ENCODE results near the gene TBX20.
"Not testable (repeated sequence)": the region's sequence is repeated elsewhere in the genome, so short reads cannot be mapped to it uniquely, and the experiment has no call there.

DNA sequence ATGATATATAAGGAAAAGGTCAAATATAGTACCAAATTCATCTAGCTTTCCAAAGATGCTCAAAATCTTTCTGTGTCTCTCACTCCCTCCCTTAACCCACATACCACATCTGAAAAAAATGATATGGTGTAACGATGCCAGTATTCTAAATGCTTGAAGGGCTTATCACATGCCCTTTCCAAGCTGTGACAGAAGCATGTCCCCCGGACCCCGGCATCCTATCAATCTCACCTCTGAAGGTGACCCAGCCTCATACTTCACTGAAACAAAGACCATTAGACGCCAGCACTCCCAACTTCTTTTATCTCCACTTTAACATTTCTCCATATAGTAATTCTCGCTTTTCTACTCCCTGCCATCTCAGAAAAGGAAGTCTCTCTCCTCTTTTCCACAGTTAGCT lies 68.9 kb downstream of the TBX20 start:
- TF ChIP-seq, protein P1, sequence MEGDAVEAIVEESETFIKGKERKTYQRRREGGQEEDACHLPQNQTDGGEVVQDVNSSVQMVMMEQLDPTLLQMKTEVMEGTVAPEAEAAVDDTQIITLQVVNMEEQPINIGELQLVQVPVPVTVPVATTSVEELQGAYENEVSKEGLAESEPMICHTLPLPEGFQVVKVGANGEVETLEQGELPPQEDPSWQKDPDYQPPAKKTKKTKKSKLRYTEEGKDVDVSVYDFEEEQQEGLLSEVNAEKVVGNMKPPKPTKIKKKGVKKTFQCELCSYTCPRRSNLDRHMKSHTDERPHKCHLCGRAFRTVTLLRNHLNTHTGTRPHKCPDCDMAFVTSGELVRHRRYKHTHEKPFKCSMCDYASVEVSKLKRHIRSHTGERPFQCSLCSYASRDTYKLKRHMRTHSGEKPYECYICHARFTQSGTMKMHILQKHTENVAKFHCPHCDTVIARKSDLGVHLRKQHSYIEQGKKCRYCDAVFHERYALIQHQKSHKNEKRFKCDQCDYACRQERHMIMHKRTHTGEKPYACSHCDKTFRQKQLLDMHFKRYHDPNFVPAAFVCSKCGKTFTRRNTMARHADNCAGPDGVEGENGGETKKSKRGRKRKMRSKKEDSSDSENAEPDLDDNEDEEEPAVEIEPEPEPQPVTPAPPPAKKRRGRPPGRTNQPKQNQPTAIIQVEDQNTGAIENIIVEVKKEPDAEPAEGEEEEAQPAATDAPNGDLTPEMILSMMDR (IDR thresholded peaks at IDR 0.05) = not testable (repeated sequence)
- TF ChIP-seq EP300 (IDR thresholded peaks at IDR 0.05); POLR2A (IDR thresholded peaks at IDR 0.05; ENCODE audit: low read depth): not testable (repeated sequence)
